HL-60 (cell line): ENCODE data around the gene FOXP1.

Experiments
- DNase-seq, 2 experiments: peaks; one replicate each; pipeline ENCODE4 v3.0.0-alpha.2; 2010 to 2020; ENCODE audit warnings: low read depth in 1 of 2, low spot score in 1 of 2
- H3K27ac ChIP-seq: fragments of 250-450 bp; sonication (Bioruptor Pico); replicated peaks from 2 replicates; pipeline ENCODE4 v1.5.1; 2020; ENCODE audit warnings: mild to moderate bottlenecking, moderate library complexity
- H3K27me3 ChIP-seq: fragments of 250-450 bp; sonication (Bioruptor Pico); 2 replicates; pipeline ENCODE4 v1.5.1; 2021; ENCODE audit warnings: mild to moderate bottlenecking, moderate library complexity; ENCODE audit not compliant: insufficient read depth, poor library complexity, severe bottlenecking
- H3K4me3 ChIP-seq: replicated peaks from 2 replicates; pipeline ENCODE4 v1.5.1; 2011; ENCODE audit warnings: mild to moderate bottlenecking, control low read depth, low read length; ENCODE audit not compliant: insufficient read depth
- CTCF ChIP-seq: IDR thresholded peaks from one replicate; pipeline ENCODE4 v1.5.1; 2011; ENCODE audit warnings: low read length, control low read depth, inconsistent platforms; ENCODE audit not compliant: insufficient read depth
- GABPA ChIP-seq: IDR thresholded peaks from 2 replicates; pipeline ENCODE4 v1.6.1; 2012; ENCODE audit warnings: low read depth
- POLR2AphosphoS5 ChIP-seq: IDR thresholded peaks from 2 replicates; pipeline ENCODE4 v1.6.1; 2012; ENCODE audit warnings: low read depth
- REST ChIP-seq: IDR thresholded peaks from 2 replicates; pipeline ENCODE4 v1.6.1; 2012; ENCODE audit warnings: low read depth; ENCODE audit not compliant: insufficient replicate concordance
- SPI1 ChIP-seq: IDR thresholded peaks from 2 replicates; pipeline ENCODE4 v1.6.1; 2012; ENCODE audit warnings: low read depth, mild to moderate bottlenecking, borderline replicate concordance

The FOXP1 gene

GRCh38 chr3:71559578-71560162 lies 23.9 kb downstream of the FOXP1 start:
- H3K27me3 ChIP-seq, result no peaks in the 10 kb centered on the region
- no peak overlapping the region for H3K27ac ChIP-seq
- no peak for TF ChIP-seq REST
- no peak for TF ChIP-seq CTCF
- no peak for TF ChIP-seq POLR2AphosphoS5
- no peak for TF ChIP-seq SPI1
- no peak for TF ChIP-seq GABPA
- no peak for DNase-seq
- no peak overlapping the region for H3K4me3 ChIP-seq

- H3K4me3 ChIP-seq, result no peak overlapping the region
- H3K27ac ChIP-seq, result no peak overlapping the region
- TF ChIP-seq SPI1 (no peak), REST (no peak), CTCF (no peak)
- no peaks in the 10 kb centered on the region for H3K27me3 ChIP-seq
- DNase-seq, result no peak
Measured at GRCh38 chr3:71559021-71559420, 24.5 kb downstream of the FOXP1 start.

GRCh38 chr3:71554649-71555048 lies 28.9 kb downstream of the FOXP1 start:
- Histone ChIP-seq H3K27ac (no peak overlapping the region), H3K27me3 (no peaks in the 10 kb centered on the region), H3K4me3 (no peak overlapping the region)
- TF ChIP-seq REST (no peak), CTCF (no peak), GABPA (no peak), SPI1 (no peak), POLR2AphosphoS5 (no peak)
- DNase-seq, result no peak
